PC-3 (cell line): ENCODE data around the gene SLC6A20.

Experiments
- EZH2 ChIP-seq: fragments of 300-600 bp; sonication (generic); IDR thresholded peaks from one replicate; pipeline ENCODE4 v1.6.1; 2017; ENCODE audit warnings: antibody characterized with exemption, mild to moderate bottlenecking, low read length; ENCODE audit not compliant: unreplicated experiment
- EZH2phosphoT487 ChIP-seq: fragments of 300-600 bp; sonication (generic); IDR thresholded peaks from 2 replicates; pipeline ENCODE4 v1.6.1; 2018; ENCODE audit warnings: mild to moderate bottlenecking, antibody characterized with exemption, low read length, borderline replicate concordance
- TF ChIP-seq, protein P1 (sequence below): fragments of 300-600 bp; sonication (generic); conservative IDR thresholded peaks from 2 replicates; pipeline ENCODE4 v1.5.1; 2017; ENCODE audit warnings: antibody characterized with exemption, low read depth, mild to moderate bottlenecking, low read length

GRCh38 chr3:45795882-45796765 lies at the start of gene SLC6A20:
- TF ChIP-seq EZH2 (no peak), EZH2phosphoT487 (no peak)
- TF ChIP-seq, protein P1, sequence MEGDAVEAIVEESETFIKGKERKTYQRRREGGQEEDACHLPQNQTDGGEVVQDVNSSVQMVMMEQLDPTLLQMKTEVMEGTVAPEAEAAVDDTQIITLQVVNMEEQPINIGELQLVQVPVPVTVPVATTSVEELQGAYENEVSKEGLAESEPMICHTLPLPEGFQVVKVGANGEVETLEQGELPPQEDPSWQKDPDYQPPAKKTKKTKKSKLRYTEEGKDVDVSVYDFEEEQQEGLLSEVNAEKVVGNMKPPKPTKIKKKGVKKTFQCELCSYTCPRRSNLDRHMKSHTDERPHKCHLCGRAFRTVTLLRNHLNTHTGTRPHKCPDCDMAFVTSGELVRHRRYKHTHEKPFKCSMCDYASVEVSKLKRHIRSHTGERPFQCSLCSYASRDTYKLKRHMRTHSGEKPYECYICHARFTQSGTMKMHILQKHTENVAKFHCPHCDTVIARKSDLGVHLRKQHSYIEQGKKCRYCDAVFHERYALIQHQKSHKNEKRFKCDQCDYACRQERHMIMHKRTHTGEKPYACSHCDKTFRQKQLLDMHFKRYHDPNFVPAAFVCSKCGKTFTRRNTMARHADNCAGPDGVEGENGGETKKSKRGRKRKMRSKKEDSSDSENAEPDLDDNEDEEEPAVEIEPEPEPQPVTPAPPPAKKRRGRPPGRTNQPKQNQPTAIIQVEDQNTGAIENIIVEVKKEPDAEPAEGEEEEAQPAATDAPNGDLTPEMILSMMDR: no peak
